Epithelial cell of prostate (primary cell): ENCODE results near the gene SNX27.
A peak's percentile ranks its signal among the peaks of the same experiment; 100 is the strongest.
"Not testable (repeated sequence)": the region's sequence is repeated elsewhere in the genome, so short reads cannot be mapped to it uniquely, and the experiment has no call there.

Experiments
- DNase-seq: peaks from one replicate; pipeline ENCODE4 v3.0.0-alpha.2; 2011; ENCODE audit warnings: low read depth, low spot score
- H3K27ac ChIP-seq: fragments of 450-650 bp; 2 replicates; pipeline ENCODE4 v1.5.1; 2017; ENCODE audit warnings: mild to moderate bottlenecking

SNX27 gene

DNA sequence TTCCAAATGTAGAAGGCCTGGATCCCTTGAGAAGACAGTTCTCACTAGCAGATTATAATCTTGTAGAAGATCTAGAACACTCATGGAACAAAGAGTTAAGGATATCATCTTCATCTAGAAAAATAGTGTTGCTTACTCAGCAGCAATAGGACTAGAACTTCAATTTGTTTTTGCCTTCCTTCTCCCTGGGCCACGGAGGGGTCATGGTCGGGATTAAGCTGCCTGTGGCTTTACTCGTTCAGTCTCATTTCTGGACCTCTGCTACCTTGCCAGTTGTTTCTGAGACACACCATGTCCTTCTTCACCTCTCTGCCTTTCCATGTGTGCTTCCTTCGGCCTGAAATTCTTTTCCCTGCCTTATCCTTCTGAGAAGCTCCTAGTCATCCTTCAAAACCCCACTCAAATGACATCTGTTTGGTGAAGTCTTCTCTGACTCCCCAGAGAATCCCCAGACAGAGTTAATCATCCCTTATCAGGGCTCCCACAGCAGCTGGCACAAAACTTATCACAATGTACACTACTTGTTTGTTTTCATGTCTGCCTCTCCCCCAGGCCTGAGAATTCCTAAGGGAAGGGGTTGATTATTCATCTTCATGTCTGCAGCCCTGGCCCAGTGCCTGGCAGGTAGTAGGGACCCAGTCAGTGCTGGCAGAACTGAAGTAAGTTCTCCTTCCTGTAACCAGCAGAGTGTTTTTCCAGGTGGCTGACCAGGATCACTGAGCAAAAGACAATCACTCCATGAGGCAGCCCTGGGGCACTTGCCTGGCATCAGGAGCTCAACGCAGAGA is 15.5 kb upstream of the SNX27 start:
- DNase-seq: no peak
- H3K27ac ChIP-seq: no peak overlapping the region

DNA sequence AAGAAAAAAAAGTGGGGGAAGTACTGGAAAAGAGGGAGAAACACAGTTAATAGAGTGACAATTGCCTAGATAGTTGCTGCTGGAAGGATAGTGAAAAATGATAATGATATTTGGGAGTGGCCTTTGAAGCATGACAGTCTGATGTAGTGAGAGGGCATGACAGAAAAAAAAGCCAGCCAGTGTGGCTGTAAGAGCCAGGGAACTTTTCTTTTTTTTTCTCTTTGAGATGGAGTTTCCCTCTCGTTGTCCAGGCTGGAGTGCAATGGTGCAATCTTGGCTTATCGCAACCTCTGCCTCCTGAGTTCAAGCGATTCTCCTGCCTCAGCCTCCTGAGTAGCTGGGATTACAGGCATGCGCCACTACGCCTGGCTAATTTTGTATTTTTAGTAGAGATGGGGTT is 9.3 kb upstream of the SNX27 start:
- not testable (repeated sequence) for DNase-seq, H3K27ac ChIP-seq

- DNase-seq: no peak
Measured at GRCh38 chr1:151604291-151604690, 7.6 kb upstream of the SNX27 start.

GRCh38 chr1:151606384-151606783 is 5.5 kb upstream of the SNX27 start:
- no peak overlapping the region for H3K27ac ChIP-seq
- DNase-seq: peak; percentile 80

More at GRCh38 chr1:151604291-151604690, 7.6 kb upstream of the SNX27 start:
- H3K27ac ChIP-seq: no peak overlapping the region

GRCh38 chr1:151606857-151607256 is 5.0 kb upstream of the SNX27 start:
- DNase-seq: no peak
- no peak overlapping the region for H3K27ac ChIP-seq

- DNase-seq: no peak
- no peak overlapping the region for H3K27ac ChIP-seq
Measured at GRCh38 chr1:151610142-151610541, 1.7 kb upstream of the SNX27 start.

DNA sequence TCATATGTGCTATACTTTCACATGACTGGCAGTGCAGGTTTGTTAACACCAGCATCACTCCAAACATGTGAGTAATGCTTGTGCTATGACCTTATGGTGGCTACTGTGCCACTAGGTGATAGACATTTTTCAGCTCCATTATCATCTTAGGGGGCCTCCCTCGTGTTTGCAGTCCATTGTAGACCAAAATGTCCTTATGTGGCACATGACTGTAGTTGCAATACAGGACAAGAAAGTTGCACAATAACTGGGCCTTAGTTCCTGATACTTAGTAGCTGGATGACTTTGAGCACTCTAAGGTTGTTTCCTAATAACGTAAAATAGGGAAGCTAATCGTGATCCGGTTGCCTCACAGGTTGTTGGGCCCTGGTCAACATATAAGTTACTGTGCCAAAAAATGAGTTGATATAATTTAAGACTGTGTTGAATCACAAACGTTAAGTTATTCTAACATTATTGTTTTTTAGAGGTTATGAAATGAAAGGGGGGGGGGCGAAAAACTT is 511 bp upstream of the SNX27 start:
- DNase-seq: peak; percentile 29
- peak overlapping the region; percentile 74 for H3K27ac ChIP-seq

DNA sequence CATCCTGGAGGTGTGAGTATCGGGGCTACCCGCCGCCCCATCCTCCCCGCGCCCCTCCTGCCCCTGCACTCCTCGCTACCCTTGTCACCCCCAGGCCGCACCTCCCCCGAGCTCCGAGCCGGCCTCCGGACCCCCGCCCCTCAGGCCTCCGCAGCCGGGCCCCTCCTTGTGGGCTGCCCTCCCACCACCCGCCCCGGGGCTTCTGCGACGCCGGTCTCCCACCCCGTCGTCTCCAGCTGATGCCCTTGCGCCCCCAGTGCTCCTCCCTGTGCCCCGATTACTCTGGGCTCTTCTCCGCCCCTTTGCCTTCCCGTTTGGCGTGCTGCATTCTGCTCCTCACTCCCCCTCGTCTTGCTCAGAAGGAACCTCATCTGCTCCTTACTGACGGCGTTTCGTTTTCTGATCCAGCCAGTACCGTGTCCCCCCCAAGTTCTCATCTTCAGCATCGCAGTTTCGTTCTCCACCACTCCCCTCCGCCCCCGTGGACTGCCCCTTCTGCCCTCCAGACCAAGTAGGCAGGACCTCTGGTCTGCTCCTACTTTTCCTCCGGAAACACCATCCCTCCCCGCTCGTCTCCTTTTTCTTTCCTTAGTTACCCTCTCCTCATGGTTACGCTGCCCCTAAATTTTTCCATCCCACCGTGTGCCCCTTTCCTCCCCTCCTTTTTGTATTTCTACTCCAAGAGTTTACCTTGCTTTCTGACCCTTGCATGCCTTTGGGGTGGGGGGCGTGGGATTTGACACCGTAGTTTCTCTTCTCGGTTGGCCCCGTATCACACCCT is 841 bp downstream of the SNX27 start:
- no peak overlapping the region for H3K27ac ChIP-seq
- DNase-seq: no peak

DNA sequence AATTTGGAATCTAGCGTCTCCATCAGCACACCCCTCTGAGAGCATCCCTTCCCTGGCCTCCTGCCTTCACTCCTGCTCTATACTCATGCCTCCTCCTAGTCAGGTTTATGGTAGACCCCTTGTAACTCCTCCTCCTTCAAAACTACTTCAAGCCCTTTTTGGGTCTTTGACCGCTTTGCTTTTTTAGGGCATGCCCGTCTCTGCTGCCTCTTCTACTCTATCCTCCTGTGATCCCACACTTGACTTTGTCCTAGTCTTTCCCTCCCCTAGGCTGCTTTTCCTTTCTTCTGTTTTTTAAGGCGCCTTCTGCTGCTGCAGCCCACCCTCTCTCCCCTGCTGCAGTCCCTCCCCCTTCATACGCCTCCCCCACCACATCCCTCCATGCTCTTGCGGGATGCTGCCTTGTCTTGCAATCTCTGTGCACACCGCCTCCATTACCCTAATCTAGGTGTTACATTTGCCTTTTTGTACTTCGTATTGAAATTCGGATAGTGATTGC is 1.5 kb downstream of the SNX27 start:
- H3K27ac ChIP-seq: no peak overlapping the region
- no peak for DNase-seq

DNA sequence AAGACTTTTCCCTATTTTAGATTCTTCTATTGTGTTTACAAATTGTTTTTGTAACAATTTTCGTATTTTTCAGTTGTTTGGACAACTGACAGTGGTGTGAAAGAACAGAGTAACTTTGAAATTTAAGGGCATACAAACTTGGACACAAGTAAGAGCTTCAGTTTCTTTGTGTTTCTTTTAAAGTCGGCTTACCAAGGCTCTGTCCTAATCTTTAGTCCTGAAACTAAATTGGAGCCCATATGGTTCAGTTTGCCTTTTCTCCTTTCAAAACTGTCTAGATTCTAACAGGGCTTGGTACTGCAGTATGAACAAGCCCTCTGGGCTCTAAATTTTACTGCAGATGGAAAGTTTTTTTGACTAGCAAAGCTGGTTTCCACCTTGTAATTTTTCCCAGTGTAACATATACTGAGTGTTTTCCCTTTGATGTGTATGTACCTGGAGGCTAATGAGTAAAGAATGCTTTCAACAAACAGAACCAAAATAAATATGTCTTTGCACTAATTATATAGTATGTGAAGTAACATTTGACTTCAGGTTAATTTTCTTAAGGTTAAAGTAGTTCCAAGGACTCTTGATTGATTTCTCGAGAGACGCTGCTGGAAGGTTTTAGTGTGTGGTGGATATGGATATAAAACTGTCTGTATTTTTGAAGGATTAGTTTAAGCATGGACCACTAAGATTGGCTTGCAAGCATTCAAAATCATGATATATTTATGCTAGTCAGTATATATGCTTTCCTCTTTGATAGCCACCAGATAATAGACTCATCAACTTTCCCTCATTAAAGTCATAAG is 4.1 kb downstream of the SNX27 start:
- peak overlapping the region; percentile 35 for H3K27ac ChIP-seq

DNA sequence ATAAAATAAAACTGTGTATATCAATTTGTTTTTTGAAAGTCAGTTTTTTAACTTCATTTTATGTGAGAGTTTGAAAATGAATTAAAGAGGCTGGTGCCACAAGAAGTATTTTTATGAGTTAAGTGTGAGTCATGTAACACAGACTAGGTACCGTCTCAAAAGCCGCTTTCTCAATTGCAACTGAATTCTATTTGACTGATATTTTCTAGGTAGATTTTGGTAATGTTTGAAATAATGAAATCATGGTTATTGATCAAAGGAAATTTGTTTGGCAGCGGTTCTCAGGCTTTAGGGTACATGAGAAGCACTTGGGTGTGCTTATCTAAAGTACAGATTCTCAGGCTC is 4.6 kb downstream of the SNX27 start:
- peak overlapping the region; percentile 35 for H3K27ac ChIP-seq
- DNase-seq: no peak

More for the DNA sequence above, 4.1 kb downstream of the SNX27 start:
- no peak for DNase-seq

DNA sequence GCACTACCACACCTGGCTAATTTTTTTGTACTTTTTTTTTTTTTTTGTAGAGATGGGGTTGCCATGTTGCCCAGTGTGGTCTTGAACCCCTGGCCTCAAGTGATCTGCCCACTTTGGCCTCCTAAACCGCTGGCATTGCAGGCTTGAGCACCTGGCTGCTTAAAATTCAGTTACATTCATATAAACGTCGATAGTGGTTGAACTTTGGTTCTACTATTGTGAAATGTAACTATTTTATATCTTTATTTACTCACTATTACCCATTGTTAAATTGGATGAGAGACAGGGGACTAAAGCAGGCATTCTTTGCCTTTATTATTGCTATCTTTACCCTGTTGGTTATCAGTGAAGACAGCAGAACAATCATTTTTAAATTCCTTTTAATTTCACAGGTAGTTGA is 6.2 kb downstream of the SNX27 start:
- no peak overlapping the region for H3K27ac ChIP-seq

DNA sequence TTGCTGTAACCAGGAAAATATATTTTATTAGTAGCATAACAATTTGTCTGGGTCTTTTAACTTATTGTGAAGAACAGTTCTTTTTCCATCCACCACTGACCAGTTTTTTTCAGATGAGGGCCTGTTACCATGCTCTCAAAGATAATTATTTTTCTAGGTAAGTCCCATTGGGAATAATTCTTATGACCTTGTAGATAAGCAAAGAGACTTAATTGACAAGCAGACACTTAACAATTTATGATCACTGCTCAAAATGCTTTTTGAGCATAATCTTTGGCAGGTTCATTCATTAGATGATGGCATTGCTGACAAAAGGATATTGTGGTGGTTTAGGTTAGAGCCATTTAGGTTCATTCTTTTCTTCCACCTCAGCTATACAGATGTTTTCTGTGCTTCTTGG is 6.6 kb downstream of the SNX27 start:
- H3K27ac ChIP-seq: no peak overlapping the region
- DNase-seq: no peak

More for the DNA sequence above, 6.2 kb downstream of the SNX27 start:
- no peak for DNase-seq

- not testable (repeated sequence) for H3K27ac ChIP-seq, DNase-seq
Measured at GRCh38 chr1:151618996-151619395, 7.1 kb downstream of the SNX27 start.

- H3K27ac ChIP-seq: no peak overlapping the region
- DNase-seq: no peak
Measured at GRCh38 chr1:151619489-151620093, 7.7 kb downstream of the SNX27 start.

- H3K27ac ChIP-seq: no peak overlapping the region
- DNase-seq: no peak
Measured at GRCh38 chr1:151620286-151620685, 8.4 kb downstream of the SNX27 start.

DNA sequence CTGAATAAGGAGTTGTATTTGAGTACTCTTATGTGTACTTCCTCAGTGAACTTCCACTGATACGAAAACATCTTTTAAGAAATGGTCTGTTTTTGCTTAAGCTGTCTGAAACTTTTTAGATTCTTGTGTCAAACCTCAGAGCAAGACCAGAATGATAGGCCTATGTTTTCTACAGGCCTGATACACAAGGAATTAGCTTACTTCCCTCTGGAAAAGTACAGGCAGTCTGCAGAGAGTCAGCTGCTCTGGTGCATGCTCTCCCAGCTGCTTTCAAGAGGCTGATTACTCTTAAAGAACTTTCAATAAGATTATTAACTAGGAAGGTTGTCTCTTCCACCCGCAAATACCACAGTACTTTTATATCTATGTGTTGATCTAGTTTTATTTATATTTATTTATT is 9.5 kb downstream of the SNX27 start:
- DNase-seq: no peak
- H3K27ac ChIP-seq: no peak overlapping the region

DNA sequence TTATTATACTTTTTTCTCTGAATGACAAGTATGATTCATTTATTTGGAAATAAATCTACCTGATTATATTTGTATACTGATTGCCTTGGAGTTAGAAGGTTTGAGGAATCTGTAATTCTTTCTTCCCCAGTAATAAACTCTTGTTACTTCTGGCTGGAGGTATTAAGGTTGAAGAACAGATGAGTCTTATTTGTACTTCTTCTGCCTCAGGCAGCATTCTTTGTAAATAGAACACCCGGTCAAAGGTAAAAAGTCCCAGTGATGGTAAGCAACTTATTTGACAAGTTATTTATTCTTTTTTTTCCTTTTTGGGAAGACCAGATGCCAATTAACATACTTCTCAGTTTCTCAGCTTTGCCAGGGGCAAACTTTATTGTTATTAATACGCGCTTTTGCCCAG is 12.9 kb downstream of the SNX27 start:
- DNase-seq: no peak
- no peak overlapping the region for H3K27ac ChIP-seq

DNA sequence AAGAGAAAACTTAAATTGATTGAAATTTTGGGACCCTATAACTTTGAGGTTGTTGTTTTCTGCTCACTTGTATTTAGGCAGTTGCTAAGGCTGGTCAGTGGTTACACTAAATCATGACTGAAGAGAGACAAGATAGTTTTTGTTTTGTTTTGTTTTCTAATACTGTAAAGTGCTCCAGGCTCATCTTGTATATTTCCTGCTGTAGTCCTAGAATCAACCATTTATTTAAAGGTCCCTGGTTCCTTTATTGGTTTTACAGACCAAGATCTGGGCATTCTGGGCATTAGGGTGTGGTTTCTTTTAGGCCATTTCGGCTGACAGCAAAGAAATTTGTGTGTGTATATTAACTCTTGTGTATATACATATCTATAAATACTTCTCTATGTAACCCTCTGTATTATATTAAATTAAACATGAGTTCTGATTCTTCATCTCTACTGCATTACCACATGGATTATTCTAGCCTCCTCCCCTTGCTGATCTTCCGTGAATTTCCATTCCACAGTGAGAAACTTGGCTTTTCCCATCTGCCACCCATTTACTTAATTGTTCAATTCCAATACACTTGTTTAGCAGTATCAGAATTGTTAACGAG is 15.0 kb downstream of the SNX27 start:
- H3K27ac ChIP-seq: no peak overlapping the region

GRCh38 chr1:151629278-151629677 is 17.4 kb downstream of the SNX27 start:
- H3K27ac ChIP-seq: no peak overlapping the region
- DNase-seq: no peak

More for the DNA sequence above, 15.0 kb downstream of the SNX27 start:
- DNase-seq: no peak
